Measurements from ENCODE around the gene C10orf71.

C10orf71 gene

DNA sequence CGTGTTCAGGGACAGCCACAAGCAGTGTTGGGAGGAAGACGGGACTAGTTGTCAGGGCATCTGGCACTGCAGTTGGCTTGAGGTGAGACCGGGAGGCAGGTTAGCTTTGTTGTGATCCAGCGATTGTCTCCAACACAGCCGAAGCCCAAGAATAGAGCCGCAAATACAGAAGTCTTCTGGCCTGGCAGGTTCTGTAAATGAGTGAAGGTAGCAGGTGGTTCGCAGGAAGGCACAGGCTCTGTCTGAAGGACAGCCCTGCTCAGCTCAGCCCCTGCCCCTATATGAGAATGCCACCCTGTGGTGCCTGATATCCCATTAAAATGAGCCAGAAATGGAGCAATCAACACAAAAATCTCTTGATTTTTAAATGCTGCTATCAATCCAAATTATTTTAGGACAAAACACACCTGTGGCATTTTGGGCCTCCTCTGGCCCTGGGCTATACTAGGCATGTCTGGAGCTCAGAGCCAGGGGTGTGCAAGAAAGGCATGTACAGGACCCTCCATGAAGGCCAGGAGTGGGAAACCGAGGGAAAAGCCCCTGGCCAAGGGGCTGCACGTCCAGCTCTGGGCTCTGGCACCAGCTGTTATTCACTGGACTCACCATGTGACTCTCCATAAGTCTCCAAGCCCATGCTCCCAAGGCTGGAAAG is 11.2 kb upstream of the C10orf71 start:
- TF ChIP-seq RAD21 (IDR thresholded peaks at IDR 0.05; ENCODE audit: low read depth) (no peak), TCF12 (IDR thresholded peaks at IDR 0.05; ENCODE audit: low read depth) (no peak), CEBPB (IDR thresholded peaks at IDR 0.05) (no peak), NFIC (IDR thresholded peaks at IDR 0.05) (no peak), TEAD4 (IDR thresholded peaks at IDR 0.05) (no peak), ZBTB7A (IDR thresholded peaks at IDR 0.05; ENCODE audit: low read depth) (no peak), EP300 (IDR thresholded peaks at IDR 0.05; ENCODE audit: borderline replicate concordance) (no peak), YY1 (IDR thresholded peaks at IDR 0.05; ENCODE audit: low read depth) (no peak)
- TF ChIP-seq, protein P1, sequence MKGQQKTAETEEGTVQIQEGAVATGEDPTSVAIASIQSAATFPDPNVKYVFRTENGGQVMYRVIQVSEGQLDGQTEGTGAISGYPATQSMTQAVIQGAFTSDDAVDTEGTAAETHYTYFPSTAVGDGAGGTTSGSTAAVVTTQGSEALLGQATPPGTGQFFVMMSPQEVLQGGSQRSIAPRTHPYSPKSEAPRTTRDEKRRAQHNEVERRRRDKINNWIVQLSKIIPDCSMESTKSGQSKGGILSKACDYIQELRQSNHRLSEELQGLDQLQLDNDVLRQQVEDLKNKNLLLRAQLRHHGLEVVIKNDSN (IDR thresholded peaks at IDR 0.05), result no peak
- TF ChIP-seq, protein P2, sequence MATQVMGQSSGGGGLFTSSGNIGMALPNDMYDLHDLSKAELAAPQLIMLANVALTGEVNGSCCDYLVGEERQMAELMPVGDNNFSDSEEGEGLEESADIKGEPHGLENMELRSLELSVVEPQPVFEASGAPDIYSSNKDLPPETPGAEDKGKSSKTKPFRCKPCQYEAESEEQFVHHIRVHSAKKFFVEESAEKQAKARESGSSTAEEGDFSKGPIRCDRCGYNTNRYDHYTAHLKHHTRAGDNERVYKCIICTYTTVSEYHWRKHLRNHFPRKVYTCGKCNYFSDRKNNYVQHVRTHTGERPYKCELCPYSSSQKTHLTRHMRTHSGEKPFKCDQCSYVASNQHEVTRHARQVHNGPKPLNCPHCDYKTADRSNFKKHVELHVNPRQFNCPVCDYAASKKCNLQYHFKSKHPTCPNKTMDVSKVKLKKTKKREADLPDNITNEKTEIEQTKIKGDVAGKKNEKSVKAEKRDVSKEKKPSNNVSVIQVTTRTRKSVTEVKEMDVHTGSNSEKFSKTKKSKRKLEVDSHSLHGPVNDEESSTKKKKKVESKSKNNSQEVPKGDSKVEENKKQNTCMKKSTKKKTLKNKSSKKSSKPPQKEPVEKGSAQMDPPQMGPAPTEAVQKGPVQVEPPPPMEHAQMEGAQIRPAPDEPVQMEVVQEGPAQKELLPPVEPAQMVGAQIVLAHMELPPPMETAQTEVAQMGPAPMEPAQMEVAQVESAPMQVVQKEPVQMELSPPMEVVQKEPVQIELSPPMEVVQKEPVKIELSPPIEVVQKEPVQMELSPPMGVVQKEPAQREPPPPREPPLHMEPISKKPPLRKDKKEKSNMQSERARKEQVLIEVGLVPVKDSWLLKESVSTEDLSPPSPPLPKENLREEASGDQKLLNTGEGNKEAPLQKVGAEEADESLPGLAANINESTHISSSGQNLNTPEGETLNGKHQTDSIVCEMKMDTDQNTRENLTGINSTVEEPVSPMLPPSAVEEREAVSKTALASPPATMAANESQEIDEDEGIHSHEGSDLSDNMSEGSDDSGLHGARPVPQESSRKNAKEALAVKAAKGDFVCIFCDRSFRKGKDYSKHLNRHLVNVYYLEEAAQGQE (IDR thresholded peaks at IDR 0.05; ENCODE audit: low read depth), result no peak

DNA sequence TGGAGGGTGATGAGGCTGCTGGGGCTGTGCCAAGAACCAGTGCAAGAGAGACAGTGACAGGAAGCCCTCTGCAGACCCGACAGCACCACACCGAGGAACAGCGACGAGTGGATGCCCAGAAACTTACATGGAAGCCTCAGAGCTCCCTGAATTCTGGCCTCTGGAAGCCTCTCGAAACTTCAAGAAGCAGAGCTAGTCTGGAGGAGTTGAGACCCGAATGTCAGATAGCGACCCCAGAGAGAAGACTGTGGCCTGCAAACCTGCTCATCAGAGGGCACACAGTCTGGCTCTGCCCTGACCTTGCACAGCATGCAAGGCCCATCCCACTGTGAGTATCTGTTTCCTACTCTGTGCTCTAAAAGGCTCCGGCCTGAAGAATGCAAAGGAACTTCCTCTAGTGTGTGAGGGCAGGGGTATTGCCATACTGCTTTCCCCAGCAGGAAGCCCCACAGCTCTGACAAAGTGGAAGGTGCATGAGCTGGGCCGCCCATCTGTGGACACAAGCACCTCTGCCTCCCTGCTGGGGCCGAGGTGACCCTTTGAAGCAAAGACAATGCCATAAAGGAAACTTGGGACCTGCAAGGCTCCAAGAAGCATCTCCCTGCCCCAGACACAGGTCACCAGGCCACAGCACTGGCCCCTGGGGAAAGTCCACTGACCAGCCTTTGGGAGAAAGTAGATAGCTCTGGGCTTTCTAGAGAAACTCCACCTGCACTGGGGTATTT is 10.5 kb upstream of the C10orf71 start:
- TF ChIP-seq NFIC (IDR thresholded peaks at IDR 0.05) (no peak), YY1 (IDR thresholded peaks at IDR 0.05; ENCODE audit: low read depth) (no peak), TEAD4 (IDR thresholded peaks at IDR 0.05) (no peak), TCF12 (IDR thresholded peaks at IDR 0.05; ENCODE audit: low read depth) (no peak), EP300 (IDR thresholded peaks at IDR 0.05; ENCODE audit: borderline replicate concordance) (no peak), FOXM1 (IDR thresholded peaks at IDR 0.05; ENCODE audit: borderline replicate concordance, low read depth) (no peak), RAD21 (IDR thresholded peaks at IDR 0.05; ENCODE audit: low read depth) (no peak), TAF1 (IDR thresholded peaks at IDR 0.05; ENCODE audit: low read depth) (no peak), CREB1 (IDR thresholded peaks at IDR 0.05; ENCODE audit: low read depth) (no peak), EGR1 (IDR thresholded peaks at IDR 0.05) (no peak), CEBPB (IDR thresholded peaks at IDR 0.05) (no peak)
- TF ChIP-seq, protein P1 (IDR thresholded peaks at IDR 0.05), result no peak
- TF ChIP-seq, protein P2 (IDR thresholded peaks at IDR 0.05; ENCODE audit: low read depth), result no peak
- TF ChIP-seq, protein P3, sequence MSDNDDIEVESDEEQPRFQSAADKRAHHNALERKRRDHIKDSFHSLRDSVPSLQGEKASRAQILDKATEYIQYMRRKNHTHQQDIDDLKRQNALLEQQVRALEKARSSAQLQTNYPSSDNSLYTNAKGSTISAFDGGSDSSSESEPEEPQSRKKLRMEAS (IDR thresholded peaks at IDR 0.05), result no peak

DNA sequence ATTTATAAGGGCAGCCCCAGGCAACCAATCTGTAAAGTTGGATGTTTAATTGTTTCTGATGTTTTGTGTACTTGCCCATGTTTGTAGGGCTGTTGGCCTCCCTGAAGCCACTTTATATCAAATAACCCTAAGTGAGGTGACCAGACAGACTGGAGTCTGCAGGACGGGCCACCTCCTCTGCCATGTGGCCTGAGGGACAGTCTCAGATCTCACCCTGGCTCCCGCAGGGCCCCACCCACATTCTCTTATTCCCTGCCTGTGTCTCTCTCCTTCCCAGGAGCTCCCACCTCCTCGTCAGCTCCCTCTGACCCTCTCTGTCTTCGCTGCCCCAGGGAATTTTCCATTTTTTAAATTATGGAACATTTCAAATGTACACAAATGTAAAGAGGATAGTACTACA is 9.5 kb upstream of the C10orf71 start:
- TF ChIP-seq FOXM1 (IDR thresholded peaks at IDR 0.05; ENCODE audit: borderline replicate concordance, low read depth), result no peak
- TF ChIP-seq CEBPB (IDR thresholded peaks at IDR 0.05), result no peak
- TF ChIP-seq EP300 (IDR thresholded peaks at IDR 0.05; ENCODE audit: borderline replicate concordance), result no peak
- TF ChIP-seq, protein P3 (IDR thresholded peaks at IDR 0.05), result no peak
- TF ChIP-seq, protein P1 (IDR thresholded peaks at IDR 0.05), result no peak
- TF ChIP-seq RAD21 (IDR thresholded peaks at IDR 0.05; ENCODE audit: low read depth), result no peak
- TF ChIP-seq NFIC (IDR thresholded peaks at IDR 0.05), result no peak
- TF ChIP-seq, protein P2 (IDR thresholded peaks at IDR 0.05; ENCODE audit: low read depth), result no peak
- no peak for TF ChIP-seq YY1 (IDR thresholded peaks at IDR 0.05; ENCODE audit: low read depth)
- no peak for TF ChIP-seq TAF1 (IDR thresholded peaks at IDR 0.05; ENCODE audit: low read depth)
- TF ChIP-seq ZBTB7A (IDR thresholded peaks at IDR 0.05; ENCODE audit: low read depth), result no peak
- no peak for TF ChIP-seq CREB1 (IDR thresholded peaks at IDR 0.05; ENCODE audit: low read depth)
